ENCODE results near the gene CWC22. TPM values are rescaled to one million over a fixed set of nuclear protein-coding genes. Genes with fewer than 3 reads are reported as not detected.

CWC22 gene
- total RNA-seq (2022; extraction: Qiagen RNA extraction), result 11.6 to 14.4 TPM (median 12.9 TPM) in 5 replicates

DNA sequence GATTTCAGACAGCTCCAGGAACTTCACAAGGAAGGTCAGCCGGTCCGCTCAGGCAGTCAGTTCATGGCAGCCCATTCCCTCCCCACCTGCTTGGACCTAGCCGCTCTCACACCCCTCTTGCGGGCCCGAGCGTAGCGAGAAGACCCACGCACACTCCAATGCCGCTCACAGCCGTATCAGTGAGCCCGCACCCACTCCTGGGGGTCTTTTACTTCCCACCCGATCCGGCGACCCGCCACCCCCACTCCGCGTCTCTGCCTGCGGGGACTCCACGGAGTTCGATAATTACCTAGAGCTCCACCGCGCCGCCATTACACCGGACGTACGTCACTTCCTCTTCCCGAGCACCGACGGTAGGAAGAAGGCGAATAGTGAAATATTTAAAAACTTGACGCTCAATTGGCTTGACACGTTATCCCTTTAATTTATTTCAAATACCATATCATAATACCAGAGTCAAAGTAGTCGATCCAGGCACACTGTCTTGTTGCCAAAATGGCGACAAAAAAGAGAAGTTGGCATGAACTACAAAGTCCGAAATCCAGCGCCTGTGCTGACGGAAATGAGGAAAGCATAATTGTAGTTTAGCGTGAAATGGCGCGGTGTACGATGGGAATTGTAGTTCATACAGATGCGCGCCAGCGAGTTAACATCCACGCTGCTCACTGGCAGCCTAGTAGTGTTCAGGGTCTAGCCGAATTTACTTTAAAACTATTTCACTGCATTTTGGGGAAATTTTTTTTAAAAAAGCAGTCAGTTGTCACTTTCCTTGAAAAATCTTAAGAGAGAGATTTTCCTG lies at the start of gene CWC22:
Gene CWC22, minus strand, starts transcription at position 517 of the 799 bp plus-strand sequence. CDS start 13,956 bp downstream, outside the sequence.

Other genes with a start within 250 kb of the CWC22 start
- not detected in 5 replicates for gene ZNF385B, start 145.7 kb downstream of the CWC22 start, total RNA-seq (2022; extraction: Qiagen RNA extraction)

All from A549 treated with dexamethasone at 1 μM for 4 hours (cell line).